H9 (cell line): Measurements from ENCODE around the gene RGR. TPM values are rescaled to one million over a fixed set of nuclear protein-coding genes. Genes with fewer than 3 reads are reported as not detected.

ENCODE experiments used
- DNase-seq: peaks from one replicate; pipeline ENCODE4 v3.0.0-alpha.2; 2017
- H2AFZ ChIP-seq: one replicate; pipeline ENCODE4 v1.6.1; 2013; ENCODE audit warnings: mild to moderate bottlenecking, low read length, control low read depth, moderate library complexity
- H2AK5ac ChIP-seq: 2 replicates; pipeline ENCODE4 v1.6.1; 2013; ENCODE audit warnings: low read length, control low read depth, mixed read lengths; ENCODE audit not compliant: insufficient read length
- H2BK120ac ChIP-seq: one replicate; pipeline ENCODE4 v1.6.1; 2013; ENCODE audit warnings: low read depth, mild to moderate bottlenecking, low read length, control low read depth, inconsistent platforms; ENCODE audit not compliant: poor library complexity, severe bottlenecking
- H2BK12ac ChIP-seq: 2 replicates; pipeline ENCODE4 v1.6.1; 2013; ENCODE audit warnings: low read length, control low read depth, mixed read lengths, low read depth; ENCODE audit not compliant: insufficient read length
- H2BK15ac ChIP-seq: 2 replicates; pipeline ENCODE4 v1.6.1; 2013; ENCODE audit warnings: low read depth, low read length, control low read depth
- H2BK20ac ChIP-seq: one replicate; pipeline ENCODE4 v1.6.1; 2013; ENCODE audit warnings: low read depth, mild to moderate bottlenecking, low read length, control low read depth, inconsistent platforms; ENCODE audit not compliant: poor library complexity, severe bottlenecking
- H2BK5ac ChIP-seq: 2 replicates; pipeline ENCODE4 v1.6.1; 2013; ENCODE audit warnings: low read length, control low read depth, mixed read lengths; ENCODE audit not compliant: insufficient read length
- H3K14ac ChIP-seq: 2 replicates; pipeline ENCODE4 v1.6.1; 2013; ENCODE audit warnings: low read length, control low read depth; ENCODE audit not compliant: insufficient read depth
- H3K18ac ChIP-seq: 2 replicates; pipeline ENCODE4 v1.6.1; 2013; ENCODE audit warnings: low read depth, mild to moderate bottlenecking, mixed read lengths, low read length, control low read depth; ENCODE audit not compliant: insufficient read length
- H3K23ac ChIP-seq: 2 replicates; pipeline ENCODE4 v1.6.1; 2013; ENCODE audit warnings: low read length, control low read depth, mixed read lengths, low read depth; ENCODE audit not compliant: insufficient read length
- H3K23me2 ChIP-seq: 2 replicates; pipeline ENCODE4 v1.6.1; 2013; ENCODE audit warnings: low read depth, mild to moderate bottlenecking, mixed read lengths, low read length, control low read depth; ENCODE audit not compliant: insufficient read length, poor library complexity, severe bottlenecking
- H3K27ac ChIP-seq: 2 replicates; pipeline ENCODE4 v1.5.1; 2013; ENCODE audit warnings: low read length, control low read depth, mixed read lengths, low read depth; ENCODE audit not compliant: insufficient read length
- H3K27me3 ChIP-seq: 2 replicates; pipeline ENCODE4 v1.6.1; 2013; ENCODE audit warnings: low read length, control low read depth, inconsistent platforms; ENCODE audit not compliant: insufficient read depth
- H3K4ac ChIP-seq: 2 replicates; pipeline ENCODE4 v1.6.1; 2013; ENCODE audit warnings: low read depth, mild to moderate bottlenecking, control low read depth, inconsistent platforms, low read length, moderate library complexity
- H3K4me1 ChIP-seq: 2 replicates; pipeline ENCODE4 v1.6.1; 2013; ENCODE audit warnings: low read length, control low read depth, inconsistent platforms; ENCODE audit not compliant: insufficient read depth
- H3K4me2 ChIP-seq: 2 replicates; pipeline ENCODE4 v1.6.1; 2013; ENCODE audit warnings: low read length, control low read depth, mixed read lengths; ENCODE audit not compliant: insufficient read length, insufficient read depth
- H3K56ac ChIP-seq: 2 replicates; pipeline ENCODE4 v1.6.1; 2013; ENCODE audit warnings: low read depth, mild to moderate bottlenecking, mixed read lengths, low read length, control low read depth; ENCODE audit not compliant: insufficient read length
- H3K79me1 ChIP-seq: 2 replicates; pipeline ENCODE4 v1.6.1; 2013; ENCODE audit warnings: low read depth, mild to moderate bottlenecking, moderate library complexity, low read length, control low read depth, inconsistent platforms; ENCODE audit not compliant: insufficient read depth, poor library complexity, severe bottlenecking
- H3K79me2 ChIP-seq: 2 replicates; pipeline ENCODE4 v1.6.1; 2013; ENCODE audit warnings: low read length, control low read depth, inconsistent platforms; ENCODE audit not compliant: insufficient read depth
- H3K9ac ChIP-seq: 2 replicates; pipeline ENCODE4 v1.6.1; 2013; ENCODE audit warnings: low read length, control low read depth, mixed read lengths; ENCODE audit not compliant: insufficient read length; ENCODE audit errors: extremely low read depth
- H3K9me3 ChIP-seq: one replicate; pipeline ENCODE4 v1.6.1; 2013; ENCODE audit warnings: low read depth, low read length, inconsistent platforms; ENCODE audit not compliant: control insufficient read depth
- H3T11ph ChIP-seq: one replicate; pipeline ENCODE4 v1.6.1; 2013; ENCODE audit warnings: mild to moderate bottlenecking, low read length, control low read depth, inconsistent platforms
- H4K20me1 ChIP-seq: one replicate; pipeline ENCODE4 v1.6.1; 2013; ENCODE audit not compliant: control insufficient read depth, insufficient read length, insufficient read depth
- H4K5ac ChIP-seq: 2 replicates; pipeline ENCODE4 v1.6.1; 2013; ENCODE audit warnings: low read depth, mild to moderate bottlenecking, mixed read lengths, low read length, control low read depth; ENCODE audit not compliant: insufficient read length
- H4K8ac ChIP-seq: replicated peaks from 2 replicates; pipeline ENCODE4 v1.6.1; 2013; ENCODE audit warnings: low read length, control low read depth, mixed read lengths, low read depth; ENCODE audit not compliant: insufficient read length
- H4K91ac ChIP-seq: 2 replicates; pipeline ENCODE4 v1.6.1; 2013; ENCODE audit warnings: low read depth, mild to moderate bottlenecking, moderate library complexity, mixed read lengths, low read length, control low read depth; ENCODE audit not compliant: insufficient read length
- H3K27ac Mint-ChIP-seq, 3 experiments: 2 replicates in 2 of 3; 3 replicates in 1 of 3; pipeline ENCODE4 v1.8.0; 2020 to 2021; ENCODE audit warnings: mixed read lengths in 3 of 3, mild to moderate bottlenecking in 1 of 3, moderate library complexity in 1 of 3
- H3K27me3 Mint-ChIP-seq: 2 replicates; pipeline ENCODE4 v1.8.0; 2021; ENCODE audit warnings: low read depth, mild to moderate bottlenecking, moderate library complexity, mixed read lengths
- H3K36me3 Mint-ChIP-seq, 3 experiments: 2 replicates in 2 of 3; 3 replicates in 1 of 3; pipeline ENCODE4 v1.8.0; 2020 to 2021; ENCODE audit warnings: low read depth in 3 of 3, mixed read lengths in 3 of 3; ENCODE audit not compliant: insufficient read depth in 1 of 3
- H3K4me1 Mint-ChIP-seq, 2 experiments: 2 replicates each; pipeline ENCODE4 v1.8.0; 2020; ENCODE audit warnings: mixed read lengths in 2 of 2
- H3K4me3 Mint-ChIP-seq, 2 experiments: 2 replicates in 1 of 2; 3 replicates in 1 of 2; pipeline ENCODE4 v1.8.0; 2020 to 2021; ENCODE audit warnings: mild to moderate bottlenecking in 2 of 2, mixed read lengths in 2 of 2, moderate library complexity in 1 of 2
- H3K9me3 Mint-ChIP-seq, 2 experiments: 2 replicates in 1 of 2; 3 replicates in 1 of 2; pipeline ENCODE4 v1.8.0; 2020; ENCODE audit warnings: mild to moderate bottlenecking in 2 of 2, mixed read lengths in 2 of 2, moderate library complexity in 1 of 2
- CTCF ChIP-seq: fragments of 200-600 bp; sonication (generic); conservative IDR thresholded peaks from 3 replicates; pipeline ENCODE4 v1.8.0; 2021; ENCODE audit warnings: antibody characterized with exemption, mild to moderate bottlenecking
- WGBS: extraction: QIAGEN DNeasy Blood & Tissue Kit; methylation state at CpG from one replicate; pipeline ENCODE4 v1.1.7; 2013; ENCODE audit warnings: missing lambda C conversion rate, low lambda C conversion rate, mixed read lengths; ENCODE audit not compliant: insufficient read length; ENCODE audit errors: extremely low coverage; 5-methylcytosine and 5-hydroxymethylcytosine counted together
- total RNA-seq: library from RNA; stranded (reverse); gene quantifications from 2 replicates; pipeline ENCODE4 v1.2.1, GENCODE V29; 2021

The RGR gene
- total RNA-seq, 1 experiment from 2014 or later, result not detected

GRCh38 chr10:84269162-84269561 is 24.3 kb downstream of the RGR start:
- no peak overlapping the region for H3K4me2 ChIP-seq

More at GRCh38 chr10:84269162-84269561, 24.3 kb downstream of the RGR start:
- Histone ChIP-seq H3K9me3 (no peaks in the 10 kb centered on the region), H2BK20ac (no peak overlapping the region), H3K4ac (no peak overlapping the region), H2BK5ac (no peak overlapping the region), H3K14ac (no peak overlapping the region), H4K91ac (no peak overlapping the region), H3K4me1 (no peaks in the 10 kb centered on the region; the same call in 1 of the 2 replicates), H2BK120ac (no peak overlapping the region), H4K8ac (no peak overlapping the region), H3K27me3 (no peaks in the 10 kb centered on the region), H3K79me1 (no peaks in the 10 kb centered on the region), H3K56ac (no peak overlapping the region), H2AFZ (no peak overlapping the region), H3K27ac (no peak overlapping the region), H3K23me2 (no peaks in the 10 kb centered on the region), H3K18ac (no peak overlapping the region), H2AK5ac (no peak overlapping the region), H4K20me1 (no peaks in the 10 kb centered on the region), H3T11ph (no peak overlapping the region), H2BK15ac (no peak overlapping the region), H3K9ac (no peak overlapping the region), H3K79me2 (no peaks in the 10 kb centered on the region), H2BK12ac (no peak overlapping the region), H3K23ac (no peak overlapping the region), H4K5ac (no peak overlapping the region)
- H3K36me3 Mint-ChIP-seq, result no peaks in the 10 kb centered on the region
- DNase-seq, result no peak
- no peaks in the 10 kb centered on the region for H3K9me3 Mint-ChIP-seq
- no peak for TF ChIP-seq CTCF
- H3K27me3 Mint-ChIP-seq, result peaks cover 4% of the 10 kb centered on the region
- no CpG with 5 or more reads among the region's 1 CpG for WGBS
- H3K4me1 Mint-ChIP-seq, result peaks cover 17 to 19% of the 10 kb centered on the region in 2 experiments
- H3K4me3 Mint-ChIP-seq, result no peak overlapping the region
- H3K27ac Mint-ChIP-seq, result no peak overlapping the region
